Loucy (cell line): ENCODE measurements around the gene KCNC4.

Experiments used
- H2AFZ ChIP-seq: fragments of 200-600 bp; sonication (generic); 2 replicates; pipeline ENCODE4 v1.6.0; 2016; ENCODE audit warnings: antibody characterized with exemption, mild to moderate bottlenecking, low read length, moderate library complexity
- H3F3A ChIP-seq: fragments of 200-600 bp; 2 replicates; pipeline ENCODE4 v1.6.0; 2016; ENCODE audit warnings: antibody characterized with exemption, low read depth, mild to moderate bottlenecking
- H3K27me3 ChIP-seq: fragments of 200-600 bp; sonication (generic); 2 replicates; pipeline ENCODE4 v1.6.1; 2014; ENCODE audit warnings: low read length, mild to moderate bottlenecking; ENCODE audit not compliant: insufficient read depth, poor library complexity, severe bottlenecking
- H3K36me3 ChIP-seq: fragments of 200-600 bp; sonication (generic); 2 replicates; pipeline ENCODE4 v1.6.1; 2016; ENCODE audit warnings: low read length; ENCODE audit not compliant: insufficient read depth
- H3K4me1 ChIP-seq: fragments of 200-600 bp; sonication (generic); 2 replicates; pipeline ENCODE4 v1.5.1; 2014; ENCODE audit warnings: low read length, mild to moderate bottlenecking; ENCODE audit not compliant: insufficient read depth, poor library complexity, severe bottlenecking
- H3K4me2 ChIP-seq: fragments of 200-600 bp; sonication (generic); 2 replicates; pipeline ENCODE4 v1.6.0; 2014; ENCODE audit warnings: antibody characterized with exemption, low read length, low read depth, mild to moderate bottlenecking; ENCODE audit not compliant: poor library complexity, severe bottlenecking
- H3K4me3 ChIP-seq: fragments of 200-600 bp; sonication (generic); 2 replicates; pipeline ENCODE4 v1.5.1; 2014; ENCODE audit warnings: low read length, mild to moderate bottlenecking, mixed read lengths; ENCODE audit not compliant: poor library complexity, severe bottlenecking
- H3K79me2 ChIP-seq: fragments of 200-600 bp; sonication (generic); 2 replicates; pipeline ENCODE4 v1.6.1; 2014; ENCODE audit warnings: low read length; ENCODE audit not compliant: insufficient read depth
- H3K9ac ChIP-seq: fragments of 200-600 bp; sonication (generic); 2 replicates; pipeline ENCODE4 v1.6.0; 2014; ENCODE audit warnings: mild to moderate bottlenecking, low read depth, low read length, moderate library complexity; ENCODE audit not compliant: poor library complexity, severe bottlenecking
- H3K9me2 ChIP-seq: fragments of 200-600 bp; sonication (generic); replicated peaks from 2 replicates; pipeline ENCODE4 v1.6.1; 2016; ENCODE audit warnings: low read depth, low read length, mixed read lengths
- H3K9me3 ChIP-seq: fragments of 200-600 bp; sonication (generic); 2 replicates; pipeline ENCODE4 v1.6.1; 2014; ENCODE audit warnings: mild to moderate bottlenecking, antibody characterized with exemption, low read length, low read depth; ENCODE audit not compliant: insufficient read depth
- H4K20me1 ChIP-seq: fragments of 200-600 bp; sonication (generic); 2 replicates; pipeline ENCODE4 v1.6.0; 2014; ENCODE audit warnings: antibody characterized with exemption, low read length, mild to moderate bottlenecking; ENCODE audit not compliant: insufficient read depth, poor library complexity, severe bottlenecking
- EZH2phosphoT487 ChIP-seq: fragments of 200-600 bp; IDR thresholded peaks from 2 replicates; pipeline ENCODE4 v1.6.1; 2018; ENCODE audit warnings: antibody characterized with exemption, mild to moderate bottlenecking, moderate library complexity, borderline replicate concordance
- TF ChIP-seq, protein P1 (sequence below): fragments of 200-600 bp; sonication (generic); conservative IDR thresholded peaks from 2 replicates; pipeline ENCODE4 v1.5.1; 2014; ENCODE audit warnings: mild to moderate bottlenecking, antibody characterized with exemption, low read length

KCNC4 gene

DNA sequence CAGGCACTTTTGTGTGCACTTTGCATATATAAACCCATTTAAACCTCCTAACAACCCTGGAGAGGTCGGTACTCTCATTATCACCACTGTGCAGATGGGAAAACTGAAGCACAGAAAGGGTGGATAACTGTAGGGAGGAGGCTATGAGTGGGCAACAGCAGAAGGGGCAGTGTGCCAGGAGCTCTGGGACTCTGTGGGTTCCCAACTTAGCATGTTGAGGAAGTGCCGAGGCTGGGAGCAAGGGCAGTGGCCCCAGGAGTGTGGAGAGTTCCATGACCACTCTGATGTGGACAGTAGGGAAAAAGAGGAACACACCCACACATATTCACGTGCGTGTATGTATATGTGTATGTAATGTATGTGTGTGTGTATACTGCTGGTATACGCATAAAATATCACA is 25.7 kb upstream of the KCNC4 start:
- Histone ChIP-seq H3K27me3 (no peaks in the 10 kb centered on the region), H4K20me1 (no peaks in the 10 kb centered on the region), H3K9me3 (no peaks in the 10 kb centered on the region), H2AFZ (no peak overlapping the region), H3K4me1 (no peaks in the 10 kb centered on the region), H3K79me2 (no peaks in the 10 kb centered on the region), H3K9me2 (no peaks in the 10 kb centered on the region), H3F3A (no peaks in the 10 kb centered on the region), H3K4me3 (no peak overlapping the region), H3K9ac (no peak overlapping the region), H3K36me3 (no peaks in the 10 kb centered on the region), H3K4me2 (no peak overlapping the region)
- TF ChIP-seq, protein P1, sequence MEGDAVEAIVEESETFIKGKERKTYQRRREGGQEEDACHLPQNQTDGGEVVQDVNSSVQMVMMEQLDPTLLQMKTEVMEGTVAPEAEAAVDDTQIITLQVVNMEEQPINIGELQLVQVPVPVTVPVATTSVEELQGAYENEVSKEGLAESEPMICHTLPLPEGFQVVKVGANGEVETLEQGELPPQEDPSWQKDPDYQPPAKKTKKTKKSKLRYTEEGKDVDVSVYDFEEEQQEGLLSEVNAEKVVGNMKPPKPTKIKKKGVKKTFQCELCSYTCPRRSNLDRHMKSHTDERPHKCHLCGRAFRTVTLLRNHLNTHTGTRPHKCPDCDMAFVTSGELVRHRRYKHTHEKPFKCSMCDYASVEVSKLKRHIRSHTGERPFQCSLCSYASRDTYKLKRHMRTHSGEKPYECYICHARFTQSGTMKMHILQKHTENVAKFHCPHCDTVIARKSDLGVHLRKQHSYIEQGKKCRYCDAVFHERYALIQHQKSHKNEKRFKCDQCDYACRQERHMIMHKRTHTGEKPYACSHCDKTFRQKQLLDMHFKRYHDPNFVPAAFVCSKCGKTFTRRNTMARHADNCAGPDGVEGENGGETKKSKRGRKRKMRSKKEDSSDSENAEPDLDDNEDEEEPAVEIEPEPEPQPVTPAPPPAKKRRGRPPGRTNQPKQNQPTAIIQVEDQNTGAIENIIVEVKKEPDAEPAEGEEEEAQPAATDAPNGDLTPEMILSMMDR = no peak

DNA sequence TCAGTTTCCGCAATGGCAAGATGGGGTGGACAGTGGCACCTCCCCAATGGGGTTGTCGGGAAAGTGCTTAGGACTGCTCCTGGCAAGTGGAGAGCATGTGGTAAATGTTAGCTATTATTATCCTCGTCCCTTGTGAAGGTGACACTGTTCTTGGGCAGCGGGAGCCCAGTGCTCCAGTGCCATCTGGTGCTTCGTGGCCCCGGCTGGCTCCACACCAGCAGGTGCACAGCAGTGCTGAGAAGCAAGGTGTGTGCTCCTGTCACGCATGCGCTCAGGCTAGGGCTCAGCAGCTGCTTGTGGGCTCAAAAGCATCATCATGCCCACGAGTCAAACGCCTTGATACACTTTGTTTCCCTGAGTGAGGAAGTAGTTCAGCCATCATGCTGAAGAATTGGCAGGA is 24.9 kb upstream of the KCNC4 start:
- H3K4me2 ChIP-seq = no peak overlapping the region
- no peak overlapping the region for H3K9ac ChIP-seq
- H3K4me3 ChIP-seq = no peak overlapping the region
- no peaks in the 10 kb centered on the region for H3K79me2 ChIP-seq
- no peaks in the 10 kb centered on the region for H3K36me3 ChIP-seq
- H2AFZ ChIP-seq = no peak overlapping the region
- no peaks in the 10 kb centered on the region for H3K9me2 ChIP-seq
- no peak for TF ChIP-seq EZH2phosphoT487
- TF ChIP-seq, protein P1 = no peak
- H3K27me3 ChIP-seq = no peaks in the 10 kb centered on the region
- no peaks in the 10 kb centered on the region for H3F3A ChIP-seq
- no peaks in the 10 kb centered on the region for H4K20me1 ChIP-seq
- H3K4me1 ChIP-seq = no peaks in the 10 kb centered on the region
- no peaks in the 10 kb centered on the region for H3K9me3 ChIP-seq

DNA sequence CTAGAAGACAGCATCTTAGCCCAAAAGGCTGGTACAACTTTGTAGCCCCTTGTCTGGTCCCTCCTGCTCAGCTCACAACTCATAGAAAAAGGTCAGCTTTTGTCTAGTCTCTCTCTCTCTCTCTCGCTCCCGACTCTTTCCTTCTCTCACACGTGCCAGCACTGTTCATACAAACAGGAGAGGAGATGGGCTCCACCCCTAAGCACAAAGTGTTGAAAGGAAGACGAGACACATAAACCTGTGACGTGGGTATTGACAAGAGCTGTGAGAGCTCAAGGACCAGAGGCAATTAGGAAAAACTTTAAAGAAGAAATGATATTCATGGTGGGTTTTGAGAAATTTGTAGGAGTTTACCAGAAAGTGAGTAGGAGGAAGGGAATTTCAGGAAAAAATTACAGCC is 23.6 kb upstream of the KCNC4 start:
- Histone ChIP-seq H3K79me2 (no peaks in the 10 kb centered on the region), H3F3A (no peaks in the 10 kb centered on the region), H3K27me3 (no peaks in the 10 kb centered on the region), H3K9me3 (no peaks in the 10 kb centered on the region), H3K4me3 (no peak overlapping the region), H2AFZ (no peak overlapping the region), H3K9me2 (no peaks in the 10 kb centered on the region), H4K20me1 (no peaks in the 10 kb centered on the region), H3K4me1 (no peaks in the 10 kb centered on the region), H3K4me2 (no peak overlapping the region), H3K9ac (no peak overlapping the region), H3K36me3 (no peaks in the 10 kb centered on the region)
- TF ChIP-seq, protein P1 = no peak
- no peak for TF ChIP-seq EZH2phosphoT487
